Astrocyte (in vitro differentiated cells and primary cell): ENCODE results near the gene CTBP2. TPM values are rescaled to one million over a fixed set of nuclear protein-coding genes. Genes with fewer than 3 reads are reported as not detected.

ENCODE experiments used
- DNase-seq: peaks from one replicate; pipeline ENCODE4 v3.0.0-alpha.2; 2010; ENCODE audit warnings: low read depth
- FAIRE-seq: peaks from 2 replicates; lab custom pipeline; 2011; peaks lifted over from hg19 to GRCh38; lab: Jason Lieb, UNC
- H2AFZ ChIP-seq: 2 replicates; pipeline ENCODE4 v1.6.0; 2012; ENCODE audit warnings: low read depth, low read length, inconsistent platforms
- H3K27ac ChIP-seq: 2 replicates; pipeline ENCODE4 v1.5.1; 2011; ENCODE audit warnings: low read depth, low read length, inconsistent platforms
- H3K27me3 ChIP-seq: 2 replicates; pipeline ENCODE4 v1.6.0; 2011; ENCODE audit warnings: low read length, inconsistent platforms; ENCODE audit not compliant: insufficient read depth
- H3K36me3 ChIP-seq: 2 replicates; pipeline ENCODE4 v1.5.1; 2011; ENCODE audit warnings: low read length, inconsistent platforms; ENCODE audit not compliant: insufficient read depth
- H3K4me1 ChIP-seq: 2 replicates; pipeline ENCODE4 v1.5.1; 2011; ENCODE audit warnings: low read length, inconsistent platforms; ENCODE audit not compliant: insufficient read depth
- H3K4me2 ChIP-seq: 2 replicates; pipeline ENCODE4 v1.6.0; 2012; ENCODE audit warnings: low read length, inconsistent platforms
- H3K4me3 ChIP-seq: 2 replicates; pipeline ENCODE4 v1.5.1; 2011; ENCODE audit warnings: low read depth, mild to moderate bottlenecking, low read length, inconsistent platforms; ENCODE audit not compliant: insufficient read depth
- H3K79me2 ChIP-seq: 2 replicates; pipeline ENCODE4 v1.6.0; 2012; ENCODE audit warnings: mild to moderate bottlenecking, low read length, inconsistent platforms; ENCODE audit not compliant: insufficient read depth
- H3K9ac ChIP-seq: 2 replicates; pipeline ENCODE4 v1.6.0; 2012; ENCODE audit warnings: mild to moderate bottlenecking, low read length, inconsistent platforms
- H3K9me3 ChIP-seq: 2 replicates; pipeline ENCODE4 v1.5.1; 2012; ENCODE audit warnings: low read depth, mild to moderate bottlenecking, low read length, inconsistent platforms; ENCODE audit not compliant: insufficient read depth
- H4K20me1 ChIP-seq: 2 replicates; pipeline ENCODE4 v1.6.0; 2012; ENCODE audit warnings: low read length, inconsistent platforms; ENCODE audit not compliant: insufficient read depth
- H3K27ac Mint-ChIP-seq: one replicate; pipeline ENCODE4 v1.8.0; 2021; ENCODE audit warnings: mild to moderate bottlenecking, mixed read lengths; ENCODE audit not compliant: unreplicated experiment
- H3K27me3 Mint-ChIP-seq: one replicate; pipeline ENCODE4 v1.8.0; 2021; ENCODE audit warnings: low read depth, mixed read lengths; ENCODE audit not compliant: unreplicated experiment
- H3K36me3 Mint-ChIP-seq: one replicate; pipeline ENCODE4 v1.8.0; 2021; ENCODE audit warnings: low read depth, mixed read lengths; ENCODE audit not compliant: unreplicated experiment
- H3K4me1 Mint-ChIP-seq: one replicate; pipeline ENCODE4 v1.8.0; 2021; ENCODE audit warnings: low read depth, mixed read lengths; ENCODE audit not compliant: unreplicated experiment
- H3K4me3 Mint-ChIP-seq: one replicate; pipeline ENCODE4 v1.8.0; 2021; ENCODE audit warnings: mild to moderate bottlenecking, moderate library complexity, mixed read lengths; ENCODE audit not compliant: unreplicated experiment
- H3K9me3 Mint-ChIP-seq: one replicate; pipeline ENCODE4 v1.8.0; 2021; ENCODE audit warnings: mild to moderate bottlenecking, mixed read lengths; ENCODE audit not compliant: unreplicated experiment
- EZH2 ChIP-seq: IDR thresholded peaks from 2 replicates; pipeline ENCODE4 v1.6.1; 2012; ENCODE audit warnings: mild to moderate bottlenecking, low read length, inconsistent platforms; ENCODE audit not compliant: insufficient read depth
- total RNA-seq: library from RNA; stranded (reverse); gene quantifications from 2 replicates; pipeline ENCODE4 v1.2.1, GENCODE V29; 2021
- TF ChIP-seq, protein P1 (sequence below): IDR thresholded peaks from 2 replicates; pipeline ENCODE4 v1.5.1; 2011; ENCODE audit warnings: low read depth, mild to moderate bottlenecking, inconsistent platforms, low read length, moderate library complexity; ENCODE audit not compliant: insufficient read depth

The CTBP2 gene
- total RNA-seq, 1 donor from 2014 or later, result 109 TPM

DNA sequence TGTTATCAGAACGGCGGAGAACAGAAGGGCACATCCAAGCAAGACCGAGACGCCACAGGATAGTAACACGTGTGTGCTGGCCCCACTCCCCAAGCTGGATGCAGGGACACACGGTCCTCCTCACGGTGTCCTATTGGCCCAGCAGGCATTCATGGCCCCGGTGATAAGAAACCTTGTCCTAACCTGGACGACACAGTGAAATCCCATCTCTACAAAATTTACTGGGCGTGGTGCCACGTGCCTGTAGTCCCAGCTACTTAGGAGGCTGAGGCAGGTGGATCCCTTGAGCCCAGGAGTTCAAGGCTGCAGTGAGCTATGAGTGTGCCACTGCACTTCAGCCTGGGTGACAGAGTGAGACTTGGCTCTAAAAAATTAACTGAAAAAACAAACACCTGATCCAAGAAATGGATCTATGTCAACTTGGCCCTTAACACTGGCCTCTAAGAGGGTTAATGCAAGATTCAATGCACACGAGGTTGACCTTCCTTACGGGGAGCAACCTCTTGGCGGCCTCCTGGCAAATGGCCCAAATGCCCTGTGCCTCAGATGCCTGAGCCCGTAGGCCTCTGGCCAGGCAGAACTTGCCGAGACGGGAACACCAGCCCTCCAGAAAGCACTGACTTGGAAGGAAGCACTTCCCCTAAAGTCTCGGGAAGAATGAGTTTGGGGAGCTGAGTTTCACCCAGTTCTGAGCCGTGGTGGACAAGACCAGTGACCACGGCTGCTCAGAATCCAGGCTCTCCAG lies 146.1 kb downstream of the CTBP2 start:
- H3K27ac ChIP-seq, result no peak overlapping the region
- no peaks in the 10 kb centered on the region for H3K9me3 ChIP-seq
- peaks cover 18% of the 10 kb centered on the region for H3K36me3 Mint-ChIP-seq
- H3K27me3 ChIP-seq, result no peaks in the 10 kb centered on the region
- no peaks in the 10 kb centered on the region for H3K27me3 Mint-ChIP-seq
- no peak for FAIRE-seq
- H3K4me2 ChIP-seq, result no peak overlapping the region
- no peak overlapping the region for H3K4me3 ChIP-seq
- no peaks in the 10 kb centered on the region for H3K9me3 Mint-ChIP-seq
- peaks cover 100% of the 10 kb centered on the region for H4K20me1 ChIP-seq
- no peak overlapping the region for H3K9ac ChIP-seq
- DNase-seq, result no peak
- no peaks in the 10 kb centered on the region for H3K36me3 ChIP-seq
- peaks cover 91% of the 10 kb centered on the region for H3K79me2 ChIP-seq
- H3K27ac Mint-ChIP-seq, result no peak overlapping the region
- H3K4me3 Mint-ChIP-seq, result no peak overlapping the region
- TF ChIP-seq, protein P1, sequence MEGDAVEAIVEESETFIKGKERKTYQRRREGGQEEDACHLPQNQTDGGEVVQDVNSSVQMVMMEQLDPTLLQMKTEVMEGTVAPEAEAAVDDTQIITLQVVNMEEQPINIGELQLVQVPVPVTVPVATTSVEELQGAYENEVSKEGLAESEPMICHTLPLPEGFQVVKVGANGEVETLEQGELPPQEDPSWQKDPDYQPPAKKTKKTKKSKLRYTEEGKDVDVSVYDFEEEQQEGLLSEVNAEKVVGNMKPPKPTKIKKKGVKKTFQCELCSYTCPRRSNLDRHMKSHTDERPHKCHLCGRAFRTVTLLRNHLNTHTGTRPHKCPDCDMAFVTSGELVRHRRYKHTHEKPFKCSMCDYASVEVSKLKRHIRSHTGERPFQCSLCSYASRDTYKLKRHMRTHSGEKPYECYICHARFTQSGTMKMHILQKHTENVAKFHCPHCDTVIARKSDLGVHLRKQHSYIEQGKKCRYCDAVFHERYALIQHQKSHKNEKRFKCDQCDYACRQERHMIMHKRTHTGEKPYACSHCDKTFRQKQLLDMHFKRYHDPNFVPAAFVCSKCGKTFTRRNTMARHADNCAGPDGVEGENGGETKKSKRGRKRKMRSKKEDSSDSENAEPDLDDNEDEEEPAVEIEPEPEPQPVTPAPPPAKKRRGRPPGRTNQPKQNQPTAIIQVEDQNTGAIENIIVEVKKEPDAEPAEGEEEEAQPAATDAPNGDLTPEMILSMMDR, result no peak
- TF ChIP-seq EZH2, result no peak
- H3K4me1 Mint-ChIP-seq, result peaks cover 9% of the 10 kb centered on the region
- H3K4me1 ChIP-seq, result no peaks in the 10 kb centered on the region
- no peak overlapping the region for H2AFZ ChIP-seq

DNA sequence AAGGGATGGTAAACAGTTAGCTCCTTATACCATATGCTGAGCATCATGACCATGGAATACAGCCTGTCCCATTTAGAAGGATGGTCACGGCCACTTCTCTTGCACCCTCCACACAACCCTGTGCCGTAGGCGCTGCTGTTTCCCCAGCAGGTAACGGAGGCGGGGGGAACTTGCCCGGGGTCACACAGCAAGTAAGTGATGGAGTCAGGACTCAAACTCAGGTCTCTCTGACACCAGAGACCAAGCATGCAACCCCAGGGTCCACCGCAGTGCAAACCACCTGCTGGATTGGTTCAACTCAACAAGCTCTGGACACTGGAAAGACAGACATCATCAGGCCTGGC lies 146.9 kb downstream of the CTBP2 start:
- no peaks in the 10 kb centered on the region for H3K9me3 Mint-ChIP-seq
- no peak overlapping the region for H3K4me3 Mint-ChIP-seq
- H3K9ac ChIP-seq, result no peak overlapping the region
- peaks cover 18% of the 10 kb centered on the region for H3K36me3 Mint-ChIP-seq
- peaks cover 87% of the 10 kb centered on the region for H3K79me2 ChIP-seq
- TF ChIP-seq EZH2, result no peak
- TF ChIP-seq, protein P1, result no peak
- H3K9me3 ChIP-seq, result no peaks in the 10 kb centered on the region
- no peaks in the 10 kb centered on the region for H3K27me3 ChIP-seq
- H3K4me1 ChIP-seq, result no peaks in the 10 kb centered on the region
- FAIRE-seq (no peak), DNase-seq (no peak)
- H4K20me1 ChIP-seq, result peaks cover 98% of the 10 kb centered on the region
- H3K27ac ChIP-seq, result no peak overlapping the region
- H3K27me3 Mint-ChIP-seq, result no peaks in the 10 kb centered on the region
- peaks cover 15% of the 10 kb centered on the region for H3K4me1 Mint-ChIP-seq
- no peak overlapping the region for H3K4me2 ChIP-seq
- H3K4me3 ChIP-seq, result no peak overlapping the region
- H2AFZ ChIP-seq, result no peak overlapping the region
- H3K36me3 ChIP-seq, result no peaks in the 10 kb centered on the region
- no peak overlapping the region for H3K27ac Mint-ChIP-seq

DNA sequence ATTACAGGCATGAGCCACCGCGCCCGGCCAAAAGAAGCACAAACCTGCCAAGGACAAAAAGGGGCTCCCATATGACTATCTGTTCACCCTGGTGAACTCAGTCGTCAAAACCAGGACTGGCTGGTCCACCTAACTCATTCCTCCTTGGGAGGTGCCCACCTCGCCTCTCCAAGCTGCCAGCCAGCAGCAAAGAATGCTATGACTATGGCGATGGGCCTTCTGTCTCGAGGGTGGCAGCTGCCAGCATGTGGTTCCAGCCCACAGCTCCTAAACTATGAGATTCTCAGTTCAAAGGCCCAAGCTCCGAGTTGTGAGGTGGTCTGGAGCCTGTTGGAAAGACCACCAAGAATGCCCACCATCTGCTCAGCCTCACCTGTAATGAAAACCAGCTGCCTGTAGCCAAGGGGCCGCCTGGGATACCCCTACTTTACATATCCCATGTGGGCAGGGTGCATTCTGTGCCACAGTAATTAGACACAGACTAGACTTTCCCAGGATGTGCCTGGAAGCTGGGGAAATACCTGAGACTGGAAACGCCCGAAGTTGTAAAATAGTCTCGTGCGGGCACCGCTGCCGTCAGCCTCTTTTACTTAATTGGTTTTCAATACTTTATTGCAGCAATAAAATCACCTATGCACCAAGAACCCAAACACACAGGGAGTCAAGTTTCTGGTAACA lies 147.4 kb downstream of the CTBP2 start:
- H3K4me2 ChIP-seq, result no peak overlapping the region
- no peaks in the 10 kb centered on the region for H3K36me3 ChIP-seq
- no peak overlapping the region for H3K4me3 Mint-ChIP-seq
- no peak overlapping the region for H3K27ac Mint-ChIP-seq
- peaks cover 98% of the 10 kb centered on the region for H4K20me1 ChIP-seq
- H2AFZ ChIP-seq, result no peak overlapping the region
- H3K36me3 Mint-ChIP-seq, result peaks cover 18% of the 10 kb centered on the region
- no peak overlapping the region for H3K9ac ChIP-seq
- H3K9me3 ChIP-seq, result no peaks in the 10 kb centered on the region
- H3K27me3 Mint-ChIP-seq, result no peaks in the 10 kb centered on the region
- H3K79me2 ChIP-seq, result peaks cover 88% of the 10 kb centered on the region
- H3K9me3 Mint-ChIP-seq, result no peaks in the 10 kb centered on the region
- DNase-seq, result no peak
- H3K4me1 Mint-ChIP-seq, result peaks cover 20% of the 10 kb centered on the region
- no peak overlapping the region for H3K4me3 ChIP-seq
- no peaks in the 10 kb centered on the region for H3K4me1 ChIP-seq
- no peak overlapping the region for H3K27ac ChIP-seq
- FAIRE-seq, result no peak
- H3K27me3 ChIP-seq, result no peaks in the 10 kb centered on the region
- TF ChIP-seq, protein P1, result no peak
- TF ChIP-seq EZH2, result no peak
